HG03575 (cell line): ENCODE measurements around the gene SLX9.

ENCODE experiments used
- ATAC-seq: cut with Tn5 transposase; IDR thresholded peaks from one replicate; pipeline ENCODE4 v1.9.1; 2021; ENCODE audit not compliant: unreplicated experiment, insufficient number of reproducible peaks, low FRiP score; ENCODE audit errors: extremely low read depth

The SLX9 gene

GRCh38 chr21:44983421-44984206, 43.8 kb downstream of the SLX9 start:
- no peak for ATAC-seq

GRCh38 chr21:44984428-44984791, 44.6 kb downstream of the SLX9 start:
- ATAC-seq = no peak

GRCh38 chr21:44984792-44985440, 45.1 kb downstream of the SLX9 start:
- ATAC-seq = no peak

- no peak for ATAC-seq
These were observed 45.9 kb downstream of the SLX9 start for GRCh38 chr21:44985441-44986401.

GRCh38 chr21:44986471-44987291, 46.9 kb downstream of the SLX9 start:
- no peak for ATAC-seq

- ATAC-seq = no peak
These were observed 47.6 kb downstream of the SLX9 start for GRCh38 chr21:44987301-44987885.

GRCh38 chr21:44987886-44988606, 48.2 kb downstream of the SLX9 start:
- ATAC-seq = no peak

- no peak for ATAC-seq
These were observed 49.0 kb downstream of the SLX9 start for GRCh38 chr21:44988607-44989536.

GRCh38 chr21:44989537-44989886, 49.7 kb downstream of the SLX9 start:
- no peak for ATAC-seq

GRCh38 chr21:44989943-44990780, 50.3 kb downstream of the SLX9 start:
- ATAC-seq = no peak

GRCh38 chr21:44990921-44991320, 51.1 kb downstream of the SLX9 start:
- no peak for ATAC-seq

GRCh38 chr21:44991538-44992483, 52.0 kb downstream of the SLX9 start:
- no peak for ATAC-seq

GRCh38 chr21:44992608-44993031, 52.8 kb downstream of the SLX9 start:
- no peak for ATAC-seq

- no peak for ATAC-seq
These were observed 53.7 kb downstream of the SLX9 start for GRCh38 chr21:44993321-44994046.
